HuH-7 (cell line): ENCODE measurements around the gene SYNJ2.

ENCODE experiments used
- DNase-seq: peaks from one replicate; pipeline ENCODE4 v3.0.0; 2011; ENCODE audit warnings: low spot score

Gene SYNJ2

GRCh38 chr6:158077676-158078075 lies 96.0 kb downstream of the SYNJ2 start:
- DNase-seq = no peak

DNA sequence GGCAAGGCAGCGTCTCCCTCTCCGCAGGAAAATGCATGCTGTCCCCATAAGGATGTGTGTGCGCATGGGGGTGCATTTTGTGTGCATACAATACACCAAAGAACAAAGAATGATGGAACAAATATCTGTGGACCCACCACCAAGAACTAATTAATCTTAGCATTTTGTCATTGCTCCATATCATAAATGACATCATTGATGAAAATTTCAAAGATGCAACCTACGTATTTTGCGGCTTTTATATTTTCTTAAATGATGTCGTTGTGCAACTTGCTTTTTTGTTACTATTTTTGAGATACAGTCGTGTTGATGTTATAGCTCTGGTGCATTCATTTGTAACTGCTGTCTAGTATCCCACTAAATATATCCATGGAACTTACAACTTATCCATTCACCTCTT lies 96.7 kb downstream of the SYNJ2 start:
- no peak for DNase-seq

- DNase-seq = no peak
Observed at GRCh38 chr6:158080849-158081656, 99.4 kb downstream of the SYNJ2 start.

DNA sequence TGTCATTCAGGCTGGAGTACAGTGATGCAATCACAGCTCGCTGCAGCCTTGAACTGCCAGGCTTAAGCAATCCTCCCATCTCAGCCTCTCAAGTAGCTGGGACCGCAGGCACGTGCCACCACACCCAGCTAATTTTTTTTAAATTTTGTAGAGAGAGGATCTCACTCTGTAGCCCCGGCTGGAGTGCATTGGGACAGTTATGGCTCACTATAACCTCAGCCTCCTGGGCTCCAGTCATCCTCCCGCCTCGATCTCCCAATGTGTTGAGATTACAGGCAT lies 99.9 kb downstream of the SYNJ2 start:
- DNase-seq = no peak

DNA sequence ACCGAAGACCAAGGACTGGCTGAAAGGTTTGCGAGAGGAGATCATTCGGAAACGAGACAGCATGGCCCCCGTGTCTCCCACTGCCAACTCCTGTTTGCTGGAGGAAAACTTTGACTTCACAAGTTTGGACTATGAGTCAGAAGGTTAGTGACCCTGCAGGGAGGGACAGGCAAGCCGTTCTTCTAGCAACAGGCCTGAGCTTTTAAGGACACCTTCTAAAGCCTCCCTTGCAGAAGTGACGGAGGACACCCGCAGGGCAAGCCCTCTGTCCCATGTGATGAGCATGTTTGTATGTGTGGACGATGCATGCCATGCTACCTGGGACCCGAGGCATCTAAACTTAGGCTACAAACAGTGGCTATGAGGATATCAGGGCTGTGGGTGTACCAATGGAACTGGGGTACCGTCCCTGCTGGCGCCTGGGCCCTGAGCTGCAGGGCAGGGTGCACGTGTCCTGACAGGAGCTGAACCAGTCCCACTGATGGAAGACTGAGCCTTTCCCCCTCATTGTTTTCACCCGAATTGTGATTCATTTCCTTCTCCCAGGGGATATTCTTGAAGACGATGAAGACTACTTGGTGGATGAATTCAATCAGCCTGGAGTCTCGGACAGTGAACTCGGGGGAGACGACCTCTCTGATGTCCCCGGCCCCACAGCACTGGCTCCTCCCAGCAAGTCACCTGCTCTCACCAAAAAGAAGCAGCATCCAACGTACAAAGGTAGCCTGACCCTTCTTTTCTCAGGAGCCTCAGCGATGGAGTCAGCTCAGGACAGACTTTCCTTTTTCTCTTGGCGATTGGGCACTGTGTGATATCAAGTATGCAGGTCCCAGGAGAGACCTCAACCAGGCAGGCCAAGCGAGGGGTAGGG lies 102.0 kb downstream of the SYNJ2 start:
- DNase-seq = no peak

DNA sequence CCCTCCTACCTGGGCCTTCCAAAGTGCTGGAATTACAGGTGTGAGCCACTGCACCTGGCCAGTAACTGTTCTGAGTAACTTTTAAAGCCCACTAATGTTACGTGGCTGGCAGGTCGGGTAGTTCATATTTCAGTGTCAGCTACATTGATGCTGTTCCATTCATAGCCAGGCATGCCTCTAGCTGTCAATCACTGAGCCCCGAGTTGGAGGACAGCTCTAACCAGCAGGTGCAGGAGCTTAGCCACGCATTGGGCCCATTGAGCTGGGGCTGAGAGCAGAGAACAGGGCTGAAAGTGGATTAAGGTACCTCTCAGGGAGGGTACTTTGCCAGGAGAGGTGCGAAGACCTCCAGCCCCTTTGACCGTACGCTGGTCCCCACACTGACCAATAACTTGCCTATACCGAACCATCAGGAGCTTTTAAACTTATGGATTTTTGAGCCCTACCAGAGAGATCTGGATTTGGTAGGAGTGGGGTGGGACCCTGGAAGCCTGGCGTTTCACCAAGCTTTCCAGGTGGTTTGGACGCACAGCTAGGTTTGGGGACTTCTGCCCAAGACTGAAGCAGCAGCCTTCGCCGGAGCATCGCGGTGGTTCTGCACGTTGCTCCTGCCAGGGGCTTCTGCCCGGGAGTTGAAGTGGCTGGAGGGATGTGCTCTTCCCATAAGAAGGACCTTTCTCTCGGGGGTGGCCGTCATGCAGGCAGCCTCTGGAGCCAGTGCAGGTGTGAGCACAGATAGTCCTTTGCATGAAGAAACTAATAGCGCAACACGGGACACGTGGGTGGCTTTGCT lies 103.8 kb downstream of the SYNJ2 start:
- no peak for DNase-seq

- DNase-seq = no peak
Observed at GRCh38 chr6:158086054-158086503, 104.4 kb downstream of the SYNJ2 start.

- DNase-seq = no peak
Observed at GRCh38 chr6:158086504-158087223, 105.0 kb downstream of the SYNJ2 start.

GRCh38 chr6:158087224-158087867 lies 105.7 kb downstream of the SYNJ2 start:
- no peak for DNase-seq

DNA sequence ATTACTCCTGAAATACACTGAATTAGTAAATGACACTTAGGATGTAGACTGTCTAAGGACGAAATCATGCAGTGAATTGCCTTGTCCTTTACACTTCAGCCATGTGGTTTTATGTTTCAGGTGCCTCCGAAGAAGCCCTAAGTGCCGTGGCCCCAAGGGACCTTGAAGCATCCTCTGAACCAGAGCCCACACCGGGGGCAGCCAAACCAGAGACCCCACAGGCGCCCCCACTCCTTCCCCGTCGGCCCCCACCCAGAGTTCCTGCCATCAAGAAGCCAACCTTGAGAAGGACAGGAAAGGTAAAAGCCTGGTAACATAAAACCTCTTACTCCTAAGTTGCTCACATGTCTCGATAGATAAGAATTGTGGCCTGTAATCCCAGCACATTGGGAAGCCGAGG lies 111.1 kb downstream of the SYNJ2 start:
- DNase-seq = no peak

DNA sequence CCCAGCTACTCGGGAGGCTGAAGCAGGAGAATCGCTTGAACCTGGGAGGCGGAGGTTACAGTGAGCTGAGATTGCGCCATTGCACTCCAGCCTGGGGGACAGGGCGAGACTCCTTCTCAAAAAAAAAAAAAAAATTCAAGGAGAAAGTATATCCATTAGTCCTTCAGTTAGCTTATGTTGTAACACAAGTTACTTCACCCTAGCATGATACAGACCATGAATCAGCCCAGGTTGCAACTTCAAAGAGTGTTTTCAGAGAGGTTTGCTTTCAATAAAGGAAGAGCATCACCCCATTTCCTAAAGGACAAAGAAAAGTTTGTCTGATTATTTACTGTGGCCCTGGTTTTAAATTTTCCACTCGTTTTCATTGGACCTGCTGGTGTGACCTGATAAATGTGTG lies 113.4 kb downstream of the SYNJ2 start:
- no peak for DNase-seq

DNA sequence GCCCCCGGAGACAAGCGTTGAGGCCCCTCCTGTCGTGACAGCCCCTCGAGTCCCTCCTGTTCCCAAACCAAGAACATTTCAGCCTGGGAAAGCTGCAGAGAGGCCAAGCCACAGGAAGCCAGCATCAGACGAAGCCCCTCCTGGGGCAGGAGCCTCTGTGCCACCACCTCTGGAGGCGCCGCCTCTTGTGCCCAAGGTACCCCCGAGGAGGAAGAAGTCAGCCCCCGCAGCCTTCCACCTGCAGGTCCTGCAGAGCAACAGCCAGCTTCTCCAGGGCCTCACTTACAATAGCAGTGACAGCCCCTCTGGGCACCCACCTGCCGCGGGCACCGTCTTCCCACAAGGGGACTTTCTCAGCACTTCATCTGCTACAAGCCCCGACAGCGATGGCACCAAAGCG lies 114.0 kb downstream of the SYNJ2 start:
- no peak for DNase-seq

DNA sequence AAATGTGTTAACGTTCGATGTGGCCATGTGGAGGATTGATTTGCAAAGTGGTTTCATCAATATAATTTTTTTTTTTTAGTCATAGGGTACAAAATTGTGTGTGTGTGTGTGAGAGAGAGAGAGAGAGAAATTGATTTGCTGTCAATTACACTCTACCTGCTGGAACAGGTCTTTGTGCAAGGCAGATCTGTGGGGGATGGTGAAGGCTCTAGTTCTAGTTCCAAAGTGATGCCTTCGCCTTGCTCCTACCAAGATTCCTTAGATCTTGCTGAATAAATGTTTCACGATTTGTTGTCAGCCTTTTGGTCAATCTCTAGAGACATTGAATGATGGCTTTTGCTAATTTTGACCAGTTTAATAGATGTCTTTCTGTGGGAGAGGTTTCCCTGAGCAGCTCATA lies 121.6 kb downstream of the SYNJ2 start:
- DNase-seq = no peak

- no peak for DNase-seq
Observed at GRCh38 chr6:158104696-158105095, 123.0 kb downstream of the SYNJ2 start.

DNA sequence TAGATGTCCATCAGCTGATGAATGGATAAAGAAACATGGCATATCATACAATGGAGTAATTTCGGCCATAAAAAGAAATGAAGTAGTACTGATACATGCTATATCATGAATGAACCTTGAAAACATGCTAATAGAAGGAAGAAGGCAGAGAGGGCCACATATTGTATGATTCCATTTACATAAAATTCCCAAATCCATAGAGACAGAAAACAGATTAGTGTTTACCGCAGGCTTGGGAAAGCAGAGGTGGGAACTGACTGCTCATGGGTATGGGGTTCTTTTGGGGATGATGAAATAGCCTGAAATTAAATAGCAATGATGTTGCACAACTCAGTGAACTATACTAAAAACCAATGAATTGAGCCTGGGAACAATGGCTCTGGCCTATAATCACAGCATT lies 128.1 kb downstream of the SYNJ2 start:
- no peak for DNase-seq

- no peak for DNase-seq
Observed at GRCh38 chr6:158110986-158111385, 129.3 kb downstream of the SYNJ2 start.

DNA sequence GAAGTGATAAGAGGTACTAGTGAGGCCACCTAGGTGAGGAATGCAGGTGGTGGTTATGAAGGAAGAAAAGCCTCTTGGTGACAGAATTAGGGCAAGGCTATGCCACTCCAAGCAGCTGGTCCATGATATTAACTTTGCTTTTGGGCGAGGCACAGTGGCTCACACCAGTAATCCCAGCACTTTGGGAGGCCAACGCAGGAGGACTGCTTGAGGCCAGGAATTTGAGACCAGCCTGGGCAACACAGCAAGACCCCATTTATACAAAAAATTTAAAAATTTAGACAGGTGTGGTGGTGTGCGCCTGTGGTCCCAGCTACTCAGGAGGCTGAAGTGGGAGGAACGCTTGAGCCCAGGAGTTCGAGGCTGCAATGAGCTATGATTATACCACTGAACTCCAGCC lies 130.3 kb downstream of the SYNJ2 start:
- DNase-seq = no peak

DNA sequence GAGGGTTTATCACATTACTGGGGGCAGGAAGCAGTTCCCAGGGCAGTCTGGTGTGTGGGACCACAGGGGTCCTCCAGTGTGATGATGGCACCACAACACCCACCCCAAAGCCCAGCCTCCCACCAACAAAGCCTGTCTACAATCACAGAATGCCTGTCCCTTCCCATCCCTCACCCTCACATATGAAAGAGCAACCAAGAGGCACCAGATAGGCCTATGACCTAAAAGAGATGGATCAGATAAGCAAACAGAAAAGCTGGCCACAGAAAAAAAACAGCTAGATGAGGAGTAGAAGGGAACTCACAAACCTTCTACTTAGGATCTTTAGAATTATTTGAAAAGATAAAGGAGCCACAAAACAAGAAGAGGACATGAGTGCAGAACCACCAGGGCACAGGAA lies 132.1 kb downstream of the SYNJ2 start:
- DNase-seq = no peak

GRCh38 chr6:158115102-158115501 lies 133.4 kb downstream of the SYNJ2 start:
- no peak for DNase-seq

GRCh38 chr6:158115508-158115907 lies 133.8 kb downstream of the SYNJ2 start:
- no peak for DNase-seq

GRCh38 chr6:158118886-158119285 lies 137.2 kb downstream of the SYNJ2 start:
- no peak for DNase-seq

DNA sequence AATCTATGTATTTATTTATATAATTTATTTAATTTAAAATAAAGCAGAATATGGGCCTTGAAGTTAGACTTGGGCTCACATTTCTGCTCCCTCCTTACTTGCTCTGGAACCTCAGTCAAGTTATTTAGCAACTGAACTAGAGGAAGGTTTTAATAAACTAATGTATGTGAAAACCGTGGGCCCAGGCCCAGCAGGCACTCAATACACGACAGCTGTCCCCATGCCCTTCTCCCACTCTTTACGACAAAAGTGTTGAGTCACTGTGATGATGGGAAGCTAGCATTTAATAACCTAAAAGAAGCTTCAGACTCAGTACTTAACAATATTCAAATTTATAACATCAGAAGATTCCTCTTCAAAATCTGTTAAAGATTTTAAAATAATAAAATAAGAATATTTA lies 139.7 kb downstream of the SYNJ2 start:
- DNase-seq = no peak
